ENCODE results near the gene COPG1.

DNA sequence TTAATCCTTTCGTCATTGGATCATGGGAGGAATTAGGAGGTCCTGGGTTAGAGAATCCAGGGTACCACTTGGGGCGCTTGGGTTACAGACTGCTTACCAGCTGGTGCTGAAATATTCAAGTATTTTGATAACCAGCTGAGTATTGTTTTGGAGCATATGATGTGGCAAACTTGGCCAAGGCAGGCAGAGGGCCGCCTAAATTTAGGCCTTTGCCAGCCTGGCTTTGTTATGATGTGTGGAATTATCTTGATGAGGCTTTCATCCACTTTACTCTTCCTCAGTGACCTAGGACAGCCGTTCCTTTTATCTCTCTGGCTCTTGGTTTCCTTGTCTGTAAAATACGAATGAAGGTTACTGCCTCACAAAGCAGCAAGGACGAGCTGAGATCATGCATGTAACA lies 6.9 kb downstream of the COPG1 start:
- TF ChIP-seq, protein P1, sequence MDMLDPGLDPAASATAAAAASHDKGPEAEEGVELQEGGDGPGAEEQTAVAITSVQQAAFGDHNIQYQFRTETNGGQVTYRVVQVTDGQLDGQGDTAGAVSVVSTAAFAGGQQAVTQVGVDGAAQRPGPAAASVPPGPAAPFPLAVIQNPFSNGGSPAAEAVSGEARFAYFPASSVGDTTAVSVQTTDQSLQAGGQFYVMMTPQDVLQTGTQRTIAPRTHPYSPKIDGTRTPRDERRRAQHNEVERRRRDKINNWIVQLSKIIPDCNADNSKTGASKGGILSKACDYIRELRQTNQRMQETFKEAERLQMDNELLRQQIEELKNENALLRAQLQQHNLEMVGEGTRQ (IDR thresholded peaks at IDR 0.05; ENCODE audit: borderline replicate concordance, low read depth, low read length), result no peak
- TF ChIP-seq, protein P2, sequence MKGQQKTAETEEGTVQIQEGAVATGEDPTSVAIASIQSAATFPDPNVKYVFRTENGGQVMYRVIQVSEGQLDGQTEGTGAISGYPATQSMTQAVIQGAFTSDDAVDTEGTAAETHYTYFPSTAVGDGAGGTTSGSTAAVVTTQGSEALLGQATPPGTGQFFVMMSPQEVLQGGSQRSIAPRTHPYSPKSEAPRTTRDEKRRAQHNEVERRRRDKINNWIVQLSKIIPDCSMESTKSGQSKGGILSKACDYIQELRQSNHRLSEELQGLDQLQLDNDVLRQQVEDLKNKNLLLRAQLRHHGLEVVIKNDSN (IDR thresholded peaks at IDR 0.05; ENCODE audit: borderline replicate concordance, extremely low read length, insufficient read depth, low read depth, low read length), result no peak
- TF ChIP-seq CREB1 (IDR thresholded peaks at IDR 0.05; ENCODE audit: low read depth) (no peak), SMC3 (IDR thresholded peaks at IDR 0.05; ENCODE audit: borderline replicate concordance, low read length) (no peak), POLR2A (IDR thresholded peaks at IDR 0.05; ENCODE audit: low read depth, low read length) (no peak), SIN3A (IDR thresholded peaks at IDR 0.05; ENCODE audit: low read depth, low read length) (no peak), RFX5 (IDR thresholded peaks at IDR 0.05; ENCODE audit: low read depth, low read length) (no peak), SIX5 (IDR thresholded peaks at IDR 0.05; ENCODE audit: low read depth, low read length, severe bottlenecking) (no peak)
- TF ChIP-seq, protein P3, sequence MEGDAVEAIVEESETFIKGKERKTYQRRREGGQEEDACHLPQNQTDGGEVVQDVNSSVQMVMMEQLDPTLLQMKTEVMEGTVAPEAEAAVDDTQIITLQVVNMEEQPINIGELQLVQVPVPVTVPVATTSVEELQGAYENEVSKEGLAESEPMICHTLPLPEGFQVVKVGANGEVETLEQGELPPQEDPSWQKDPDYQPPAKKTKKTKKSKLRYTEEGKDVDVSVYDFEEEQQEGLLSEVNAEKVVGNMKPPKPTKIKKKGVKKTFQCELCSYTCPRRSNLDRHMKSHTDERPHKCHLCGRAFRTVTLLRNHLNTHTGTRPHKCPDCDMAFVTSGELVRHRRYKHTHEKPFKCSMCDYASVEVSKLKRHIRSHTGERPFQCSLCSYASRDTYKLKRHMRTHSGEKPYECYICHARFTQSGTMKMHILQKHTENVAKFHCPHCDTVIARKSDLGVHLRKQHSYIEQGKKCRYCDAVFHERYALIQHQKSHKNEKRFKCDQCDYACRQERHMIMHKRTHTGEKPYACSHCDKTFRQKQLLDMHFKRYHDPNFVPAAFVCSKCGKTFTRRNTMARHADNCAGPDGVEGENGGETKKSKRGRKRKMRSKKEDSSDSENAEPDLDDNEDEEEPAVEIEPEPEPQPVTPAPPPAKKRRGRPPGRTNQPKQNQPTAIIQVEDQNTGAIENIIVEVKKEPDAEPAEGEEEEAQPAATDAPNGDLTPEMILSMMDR (IDR thresholded peaks at IDR 0.05 in 2 of 3, conservative IDR thresholded peaks at IDR 0.05 in 1 of 3; ENCODE audit: control insufficient read depth in 2 of 3, extremely low read depth in 1 of 3, insufficient read depth in 1 of 3, low read depth in 3 of 3, low read length in 3 of 3), result no peak
- TF ChIP-seq, protein P4, sequence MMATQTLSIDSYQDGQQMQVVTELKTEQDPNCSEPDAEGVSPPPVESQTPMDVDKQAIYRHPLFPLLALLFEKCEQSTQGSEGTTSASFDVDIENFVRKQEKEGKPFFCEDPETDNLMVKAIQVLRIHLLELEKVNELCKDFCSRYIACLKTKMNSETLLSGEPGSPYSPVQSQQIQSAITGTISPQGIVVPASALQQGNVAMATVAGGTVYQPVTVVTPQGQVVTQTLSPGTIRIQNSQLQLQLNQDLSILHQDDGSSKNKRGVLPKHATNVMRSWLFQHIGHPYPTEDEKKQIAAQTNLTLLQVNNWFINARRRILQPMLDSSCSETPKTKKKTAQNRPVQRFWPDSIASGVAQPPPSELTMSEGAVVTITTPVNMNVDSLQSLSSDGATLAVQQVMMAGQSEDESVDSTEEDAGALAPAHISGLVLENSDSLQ (IDR thresholded peaks at IDR 0.05), result no peak
